ENCODE results near the gene RASL12.

Gene RASL12

GRCh38 chr15:65055201-65055870 is 12.5 kb downstream of the RASL12 start:
- DNase-seq, result peak; percentile 34

- DNase-seq, result peak; percentile 59
These were observed 13.2 kb downstream of the RASL12 start for GRCh38 chr15:65054333-65055200.

GRCh38 chr15:65052956-65053355 is 14.8 kb downstream of the RASL12 start:
- DNase-seq, result no peak

- DNase-seq, result no peak
These were observed 16.5 kb downstream of the RASL12 start for GRCh38 chr15:65051266-65051665.

- no peak for DNase-seq
These were observed 17.5 kb downstream of the RASL12 start for GRCh38 chr15:65050270-65050669.

- DNase-seq, result peak; percentile 94
These were observed 18.4 kb downstream of the RASL12 start for GRCh38 chr15:65049418-65049840.

- DNase-seq, result no peak
These were observed 19.6 kb downstream of the RASL12 start for GRCh38 chr15:65048241-65048640.

- DNase-seq, result no peak
These were observed 22.9 kb downstream of the RASL12 start, which contains the start of gene SLC51B for GRCh38 chr15:65044724-65045481. Gene SLC51B (plus strand): TSS chr15:65045387. CDS start chr15:65050005, 4,618 bp downstream.

GRCh38 chr15:65044218-65044617 is 23.6 kb downstream of the RASL12 start:
- DNase-seq, result peak; percentile 22

GRCh38 chr15:65042776-65043327 is 24.9 kb downstream of the RASL12 start:
- no peak for DNase-seq

GRCh38 chr15:65041787-65042186 is 26.0 kb downstream of the RASL12 start:
- no peak for DNase-seq

- no peak for DNase-seq
These were observed 27.3 kb downstream of the RASL12 start for GRCh38 chr15:65040461-65040860.

- DNase-seq, result no peak
These were observed 29.0 kb downstream of the RASL12 start for GRCh38 chr15:65038836-65039235.

- DNase-seq, result no peak
These were observed 29.4 kb downstream of the RASL12 start for GRCh38 chr15:65038428-65038827.

GRCh38 chr15:65037309-65037708 is 30.5 kb downstream of the RASL12 start:
- no peak for DNase-seq

GRCh38 chr15:65034719-65035118 is 33.1 kb downstream of the RASL12 start:
- no peak for DNase-seq

- peak; percentile 49 for DNase-seq
These were observed 34.0 kb downstream of the RASL12 start for GRCh38 chr15:65033659-65034269.

GRCh38 chr15:65032801-65033537 is 34.8 kb downstream of the RASL12 start:
- DNase-seq, result peak; percentile 48

- no peak for DNase-seq
These were observed 38.0 kb downstream of the RASL12 start for GRCh38 chr15:65029736-65030208.

GRCh38 chr15:65028921-65029735 is 38.7 kb downstream of the RASL12 start, which contains the start of gene MTFMT:
Gene MTFMT (minus strand): TSS chr15:65029639. CDS start chr15:65029613, 26 bp downstream.
- peak; percentile 80 for DNase-seq

GRCh38 chr15:65028338-65028737 is 39.5 kb downstream of the RASL12 start:
- no peak for DNase-seq
